ENCODE results near the gene ENO2.
A peak's percentile ranks its signal among the peaks of the same experiment; 100 is the strongest.
"Not testable (repeated sequence)": the region's sequence is repeated elsewhere in the genome, so short reads cannot be mapped to it uniquely, and the experiment has no call there.

The ENO2 gene

GRCh38 chr12:6914246-6914946 lies at the start of gene ENO2:
Gene ENO2 (plus strand): TSS chr12:6914580. CDS start chr12:6915833, 1,253 bp downstream.
- DNase-seq (ENCODE audit: low spot score), result no peak

- not testable (repeated sequence) for DNase-seq (ENCODE audit: low spot score)
These were observed 49.1 kb upstream of the ENO2 start for GRCh38 chr12:6865307-6865706.

GRCh38 chr12:6866163-6866919 lies 48.0 kb upstream of the ENO2 start:
- no peak for DNase-seq (ENCODE audit: low spot score)

GRCh38 chr12:6866920-6867412 lies 47.4 kb upstream of the ENO2 start:
- no peak for DNase-seq (ENCODE audit: low spot score)

GRCh38 chr12:6867413-6868210 lies 46.8 kb upstream of the ENO2 start, which contains the start of gene TPI1:
Gene TPI1 (plus strand): TSS chr12:6867531. CDS start chr12:6867567, 36 bp downstream.
- DNase-seq (ENCODE audit: low spot score), result peak; percentile 75

GRCh38 chr12:6868211-6869048 lies 46.0 kb upstream of the ENO2 start:
- DNase-seq (ENCODE audit: low spot score), result no peak

- DNase-seq (ENCODE audit: low spot score), result peak; percentile 85
These were observed 45.0 kb upstream of the ENO2 start for GRCh38 chr12:6869049-6870021.

- DNase-seq (ENCODE audit: low spot score), result not testable (repeated sequence)
These were observed 44.1 kb upstream of the ENO2 start for GRCh38 chr12:6870304-6870703.

GRCh38 chr12:6871052-6871957 lies 43.1 kb upstream of the ENO2 start:
- peak; percentile 53 for DNase-seq (ENCODE audit: low spot score)

- DNase-seq (ENCODE audit: low spot score), result peak; percentile 87
These were observed 42.0 kb upstream of the ENO2 start for GRCh38 chr12:6872073-6873048.

GRCh38 chr12:6873094-6874014 lies 41.0 kb upstream of the ENO2 start, which contains the start of gene SPSB2:
Gene SPSB2 (minus strand): TSS chr12:6873303. CDS start chr12:6872901, 402 bp downstream.
- DNase-seq (ENCODE audit: low spot score), result peak; percentile 94

GRCh38 chr12:6874015-6874368 lies 40.4 kb upstream of the ENO2 start:
- DNase-seq (ENCODE audit: low spot score), result not testable (repeated sequence)

GRCh38 chr12:6879824-6880223 lies 34.6 kb upstream of the ENO2 start:
- DNase-seq (ENCODE audit: low spot score), result not testable (repeated sequence)

GRCh38 chr12:6883252-6883651 lies 31.1 kb upstream of the ENO2 start:
- no peak for DNase-seq (ENCODE audit: low spot score)

- no peak for DNase-seq (ENCODE audit: low spot score)
These were observed 30.7 kb upstream of the ENO2 start for GRCh38 chr12:6883683-6884082.

GRCh38 chr12:6884539-6884938 lies 29.8 kb upstream of the ENO2 start:
- no peak for DNase-seq (ENCODE audit: low spot score)

All from HuH-7 (cell line).